H1 (cell line): ENCODE results near the gene BTBD9. TPM values are rescaled to one million over a fixed set of nuclear protein-coding genes. Genes with fewer than 3 reads are reported as not detected.

Experiments
- CTCF ChIA-PET: fragments of 300-600 bp; sonication (Branson Sonifier 250); formaldehyde crosslinking; loops from one replicate; lab custom pipeline; 2021; ENCODE audit not compliant: partially characterized antibody; lab: Charles Lee
- POLR2A ChIA-PET: fragments of 300-600 bp; sonication (Branson Sonifier 250); formaldehyde crosslinking; loops from one replicate; lab custom pipeline; 2021; ENCODE audit warnings: inconsistent platforms; ENCODE audit not compliant: partially characterized antibody; lab: Charles Lee
- DNase-seq, 2 experiments: peaks; one replicate each; pipeline versions ENCODE4 v3.0.0 to v3.0.0-alpha.2; 2010 to 2022; ENCODE audit warnings: low spot score in 2 of 2, low read depth in 1 of 2, mixed read lengths in 1 of 2
- FAIRE-seq: peaks from 2 replicates; lab custom pipeline; 2011; peaks lifted over from hg19 to GRCh38; lab: Jason Lieb, UNC
- H2AFZ ChIP-seq: 2 replicates; pipeline ENCODE4 v1.8.1; 2012; ENCODE audit warnings: low read length, inconsistent platforms
- H2AK5ac ChIP-seq: 2 replicates; pipeline ENCODE4 v1.6.1; 2013; ENCODE audit warnings: low read depth, low read length
- H2BK120ac ChIP-seq: replicated peaks from 2 replicates; pipeline ENCODE3; 2013; ENCODE audit warnings: low read depth, low read length, inconsistent platforms
- H2BK12ac ChIP-seq: 2 replicates; pipeline ENCODE4 v1.6.1; 2013; ENCODE audit warnings: low read depth, low read length
- H2BK15ac ChIP-seq: 2 replicates; pipeline ENCODE4 v1.6.1; 2013; ENCODE audit warnings: low read length
- H2BK20ac ChIP-seq: 2 replicates; pipeline ENCODE4 v1.6.1; 2013; ENCODE audit warnings: low read length
- H2BK5ac ChIP-seq: 2 replicates; pipeline ENCODE4 v1.6.1; 2013; ENCODE audit warnings: low read depth, low read length
- H3K14ac ChIP-seq: 2 replicates; pipeline ENCODE4 v1.6.1; 2013; ENCODE audit warnings: inconsistent platforms; ENCODE audit not compliant: insufficient read length
- H3K18ac ChIP-seq: 2 replicates; pipeline ENCODE4 v1.6.1; 2013; ENCODE audit warnings: low read length; ENCODE audit errors: extremely low read depth
- H3K23ac ChIP-seq: 2 replicates; pipeline ENCODE4 v1.6.1; 2013; ENCODE audit warnings: inconsistent platforms; ENCODE audit not compliant: insufficient read length
- H3K23me2 ChIP-seq: 2 replicates; pipeline ENCODE4 v1.6.1; 2013; ENCODE audit warnings: low read depth, low read length
- H3K27ac ChIP-seq: 2 replicates; pipeline ENCODE4 v1.6.1; 2011; ENCODE audit warnings: low read depth, low read length, inconsistent platforms
- H3K27me3 ChIP-seq, 4 experiments: replicated peaks in 1 of 4; 1 replicate in 1 of 4; 2 replicates in 3 of 4; pipeline versions ENCODE4 v1.6.1 to v1.8.1; 2011 to 2013; ENCODE audit warnings: low read length in 3 of 4, mild to moderate bottlenecking in 3 of 4, inconsistent platforms in 2 of 4, mixed read lengths in 2 of 4, moderate library complexity in 1 of 4; ENCODE audit not compliant: control insufficient read depth in 3 of 4, insufficient read depth in 3 of 4; ENCODE audit errors: extremely low read depth in 1 of 4
- H3K36me3 ChIP-seq, 4 experiments: 2 replicates each; pipeline versions ENCODE4 v1.6.1 to v1.8.1; 2011 to 2013; ENCODE audit warnings: mild to moderate bottlenecking in 4 of 4, low read length in 3 of 4, moderate library complexity in 2 of 4, control low read depth in 1 of 4, inconsistent platforms in 1 of 4; ENCODE audit not compliant: insufficient read depth in 4 of 4, control insufficient read depth in 2 of 4
- H3K4ac ChIP-seq: replicated peaks from 2 replicates; pipeline ENCODE3; 2013; ENCODE audit warnings: low read length, low read depth, mixed read lengths, inconsistent platforms; ENCODE audit not compliant: insufficient read length
- H3K4me1 ChIP-seq, 4 experiments: replicated peaks in 1 of 4; 1 replicate in 1 of 4; 2 replicates in 3 of 4; pipeline versions ENCODE4 v1.6.1 to v1.8.1; 2011 to 2013; ENCODE audit warnings: low read length in 3 of 4, inconsistent platforms in 2 of 4, mixed read lengths in 1 of 4; ENCODE audit not compliant: insufficient read depth in 4 of 4, control insufficient read depth in 3 of 4
- H3K4me2 ChIP-seq, 2 experiments: 2 replicates each; pipeline versions ENCODE4 v1.6.1 to v1.8.1; 2011 to 2013; ENCODE audit warnings: low read depth in 2 of 2, low read length in 2 of 2, control low read depth in 1 of 2, inconsistent platforms in 1 of 2, mild to moderate bottlenecking in 1 of 2; ENCODE audit not compliant: insufficient read depth in 1 of 2
- H3K4me3 ChIP-seq, 4 experiments: fragments of 200-600, 300-600 bp in 1 of 4; sonication (generic), shearing (Covaris generic), sonication (Bioruptor Twin) in 1 of 4; 2 replicates each; pipeline versions ENCODE4 v1.5.1 to v1.8.1; 2011 to 2016; ENCODE audit warnings: low read length in 4 of 4, low read depth in 3 of 4, control low read depth in 2 of 4, inconsistent platforms in 2 of 4, mild to moderate bottlenecking in 2 of 4, mixed read lengths in 1 of 4, moderate library complexity in 1 of 4; ENCODE audit not compliant: insufficient read depth in 2 of 4; ENCODE audit errors: extremely low read depth in 1 of 4
- H3K56ac ChIP-seq: replicated peaks from 2 replicates; pipeline ENCODE3; 2013; ENCODE audit warnings: low read depth, mild to moderate bottlenecking, mixed read lengths, low read length, inconsistent platforms; ENCODE audit not compliant: insufficient read length
- H3K79me1 ChIP-seq: 2 replicates; pipeline ENCODE4 v1.6.1; 2013; ENCODE audit warnings: low read depth, low read length, control low read depth
- H3K79me2 ChIP-seq, 2 experiments: 2 replicates each; pipeline versions ENCODE4 v1.6.1 to v1.8.1; 2012 to 2013; ENCODE audit warnings: low read length in 2 of 2, mild to moderate bottlenecking in 2 of 2, inconsistent platforms in 1 of 2; ENCODE audit not compliant: insufficient read depth in 2 of 2, control insufficient read depth in 1 of 2
- H3K9ac ChIP-seq, 4 experiments: replicated peaks in 1 of 4; 1 replicate in 1 of 4; 2 replicates in 3 of 4; pipeline versions ENCODE4 v1.6.1 to v1.8.1; 2011 to 2013; ENCODE audit warnings: low read depth in 3 of 4, low read length in 3 of 4, control low read depth in 2 of 4, mild to moderate bottlenecking in 2 of 4, moderate library complexity in 2 of 4, inconsistent platforms in 1 of 4; ENCODE audit errors: extremely low read depth in 1 of 4
- H3K9me3 ChIP-seq, 2 experiments: 2 replicates each; pipeline versions ENCODE4 v1.6.1 to v1.8.1; 2012 to 2013; ENCODE audit warnings: mild to moderate bottlenecking in 2 of 2, moderate library complexity in 2 of 2, control low read depth in 1 of 2, inconsistent platforms in 1 of 2, low read depth in 1 of 2, low read length in 1 of 2, mixed read lengths in 1 of 2; ENCODE audit not compliant: insufficient read depth in 2 of 2
- H4K20me1 ChIP-seq, 2 experiments: replicated peaks in 1 of 2; 2 replicates each; pipeline versions ENCODE3 to v1.8.1; 2011 to 2013; ENCODE audit warnings: inconsistent platforms in 2 of 2, low read length in 2 of 2, mild to moderate bottlenecking in 1 of 2; ENCODE audit not compliant: insufficient read depth in 2 of 2, control insufficient read depth in 1 of 2
- H4K5ac ChIP-seq: 2 replicates; pipeline ENCODE4 v1.6.1; 2013; ENCODE audit warnings: low read length, low read depth, mixed read lengths, inconsistent platforms; ENCODE audit not compliant: insufficient read length
- H4K8ac ChIP-seq: 2 replicates; pipeline ENCODE4 v1.8.0; 2013; ENCODE audit warnings: mild to moderate bottlenecking, moderate library complexity, low read length, inconsistent platforms; ENCODE audit not compliant: insufficient read depth; ENCODE audit errors: extremely low read depth
- H4K91ac ChIP-seq: replicated peaks from 2 replicates; pipeline ENCODE3; 2013; ENCODE audit warnings: low read length, mixed read lengths, inconsistent platforms; ENCODE audit not compliant: insufficient read length
- ATF2 ChIP-seq: IDR thresholded peaks from 2 replicates; pipeline ENCODE4 v1.6.1; 2012; ENCODE audit warnings: low read length, inconsistent platforms
- CBX8 ChIP-seq: fragments of 300-800, 300-1000 bp; sonication (generic); IDR thresholded peaks from 2 replicates; pipeline ENCODE4 v1.7.1; 2016; ENCODE audit warnings: low read depth, low read length, borderline replicate concordance
- CHD1 ChIP-seq: IDR thresholded peaks from 2 replicates; pipeline ENCODE4 v1.6.1; 2012; ENCODE audit warnings: low read depth, low read length, improper control_type of control experiment
- E2F6 ChIP-seq: IDR thresholded peaks from 2 replicates; pipeline ENCODE4 v1.6.1; 2012; ENCODE audit warnings: inconsistent platforms
- EGR1 ChIP-seq: IDR thresholded peaks from 2 replicates; pipeline ENCODE4 v1.6.1; 2011; ENCODE audit warnings: low read depth, low read length, borderline replicate concordance
- EZH2 ChIP-seq: fragments of 200-600 bp; sonication (generic); IDR thresholded peaks from 2 replicates; pipeline ENCODE4 v1.7.1; 2012; ENCODE audit warnings: low read depth, mild to moderate bottlenecking, moderate library complexity, low read length, inconsistent platforms; ENCODE audit not compliant: severe bottlenecking
- KDM4A ChIP-seq: IDR thresholded peaks from one replicate; pipeline ENCODE4 v1.7.1; 2012; ENCODE audit warnings: low read depth, mild to moderate bottlenecking, moderate library complexity, low read length, inconsistent platforms; ENCODE audit not compliant: severe bottlenecking
- NANOG ChIP-seq: IDR thresholded peaks from 2 replicates; pipeline ENCODE4 v1.6.1; 2011; ENCODE audit warnings: low read length, low read depth, mild to moderate bottlenecking, inconsistent platforms; ENCODE audit not compliant: insufficient read depth, poor library complexity, severe bottlenecking
- POLR2AphosphoS5 ChIP-seq: IDR thresholded peaks from 2 replicates; pipeline ENCODE4 v1.6.1; 2011; ENCODE audit warnings: low read depth, low read length
- SIX5 ChIP-seq: IDR thresholded peaks from 2 replicates; pipeline ENCODE4 v1.6.1; 2011; ENCODE audit warnings: mild to moderate bottlenecking, low read depth, low read length
- TBP ChIP-seq: IDR thresholded peaks from 2 replicates; pipeline ENCODE4 v1.6.1; 2011; ENCODE audit warnings: low read depth, low read length, improper control_type of control experiment
- YY1 ChIP-seq: IDR thresholded peaks from 2 replicates; pipeline ENCODE4 v1.6.1; 2011; ENCODE audit warnings: low read depth, mild to moderate bottlenecking, low read length
- WGBS, 2 experiments: shearing (Covaris generic) in 1 of 2; methylation state at CpG; one replicate each; pipeline versions ENCODE4 v1.1.6 to v1.1.7; 2013 to 2015; ENCODE audit warnings: low lambda C conversion rate in 2 of 2, mixed read lengths in 2 of 2, inconsistent platforms in 1 of 2, low coverage in 1 of 2, missing lambda C conversion rate in 1 of 2; ENCODE audit not compliant: insufficient replicate concordance in 2 of 2, insufficient coverage in 1 of 2, insufficient read length in 1 of 2; ENCODE audit errors: extremely low coverage in 1 of 2, missing lambda C conversion rate in 1 of 2; 5-methylcytosine and 5-hydroxymethylcytosine counted together
- polyA plus RNA-seq, 7 experiments: library from polyadenylated mRNA; depleted of rRNA in 3 of 7; stranded (reverse) in 5 of 7; unstranded in 2 of 7; fragments of >200 nt in 5 of 7; fragments of 200-250 nt in 2 of 7; gene quantifications; 1 replicate in 5 of 7; 2 replicates in 1 of 7; 4 replicates in 1 of 7; pipeline versions ENCODE4 v1.2.1 to v1.2.3, GENCODE V29; 2011 to 2013; ENCODE audit warnings: missing spikeins in 2 of 7, mixed read lengths in 2 of 7
- total RNA-seq: library from RNA; stranded (reverse); fragmentation: NEBNext Ultra II Directional; extraction: Animal tissue kit (Norgen Biotek cat#: 25700); gene quantifications from 2 replicates; pipeline ENCODE4 v1.2.1, GENCODE V29; 2021

Gene BTBD9
- total and polyA plus RNA-seq, 2 of the 8 experiments (the other 6 are each of a cell fraction or from before 2014, with no cell fraction given): 0.92 to 4.1 TPM

- Histone ChIP-seq H2BK120ac (no peak overlapping the region), H2BK15ac (no peak overlapping the region), H4K20me1 (no peaks in the 10 kb centered on the region), H2BK5ac (no peak overlapping the region), H2AK5ac (no peak overlapping the region), H3K79me2 (no peaks in the 10 kb centered on the region), H3K9me3 (no peaks in the 10 kb centered on the region), H3K14ac (no peak overlapping the region), H3K4me3 (no peak overlapping the region), H3K18ac (no peak overlapping the region), H3K27ac (no peak overlapping the region), H2BK20ac (no peak overlapping the region), H3K23me2 (no peaks in the 10 kb centered on the region), H4K8ac (no peak overlapping the region), H3K4me2 (no peak overlapping the region), H2BK12ac (no peak overlapping the region), H3K79me1 (no peaks in the 10 kb centered on the region), H4K5ac (no peak overlapping the region), H3K23ac (no peak overlapping the region), H3K36me3 (no peaks in the 10 kb centered on the region; a peak in 1 of 8 replicates), H3K4me1 (peaks cover 0 to 6% (median 5%) of the 10 kb centered on the region in 4 experiments; a peak in 4 of 7 replicates), H3K27me3 (no peaks in the 10 kb centered on the region), H3K4ac (no peak overlapping the region), H2AFZ (no peak overlapping the region), H4K91ac (no peak overlapping the region), H3K56ac (no peak overlapping the region), H3K9ac (no peak overlapping the region)
- WGBS, 2 experiments: 88% methylated on average over 3 of the region's 3 CpGs; no CpG with 5 or more reads in 1 of the 2 experiments
- CTCF ChIA-PET: no interaction called here
- POLR2A ChIA-PET: interaction anchor here (0.6 to 1.7 kb wide), 2 partner anchors 9 to 45 kb away, joined by 3 to 4 read pairs; no protein-coding TSS in a partner anchor
- DNase-seq (no peak), FAIRE-seq (no peak)
- TF ChIP-seq SIX5 (no peak), YY1 (no peak), CBX8 (no peak), EZH2 (no peak), KDM4A (no peak), ATF2 (no peak), EGR1 (no peak), CHD1 (no peak), E2F6 (no peak), TBP (no peak), NANOG (no peak), POLR2AphosphoS5 (no peak)
These were observed 243.5 kb downstream of the BTBD9 start for GRCh38 chr6:38396209-38396608.
